Motor neuron (in vitro differentiated cells): ENCODE measurements around the gene ADCYAP1R1. TPM values are rescaled to one million over a fixed set of nuclear protein-coding genes. Genes with fewer than 3 reads are reported as not detected.

ENCODE experiments used
- ATAC-seq, 8 experiments: fragments of 200-7000 bp; cut with Tn5 transposase; replicated peaks in 6 of 8; 2 replicates each; pipeline ENCODE4 v1.8.0; 2021; ENCODE audit warnings: mild to moderate bottlenecking in 8 of 8, moderate library complexity in 8 of 8
- H3K27ac ChIP-seq, 2 donors: fragments of 250-450 bp; sonication (Bioruptor Pico); 2 replicates each; pipeline ENCODE4 v1.9.0; 2021; ENCODE audit warnings: antibody characterized with exemption in 2 of 2, mild to moderate bottlenecking in 2 of 2, moderate library complexity in 1 of 2
- H3K4me1 ChIP-seq, 2 donors: fragments of 250-450 bp; sonication (Bioruptor Pico); replicated peaks in 1 of 2; 2 replicates each; pipeline ENCODE4 v1.6.1; 2021; ENCODE audit warnings: antibody characterized with exemption in 2 of 2, mild to moderate bottlenecking in 2 of 2, moderate library complexity in 1 of 2
- H3K4me3 ChIP-seq, 5 donors: fragments of 250-450 bp; sonication (Bioruptor Pico); 2 replicates each; pipeline ENCODE4 v1.9.0; 2021; ENCODE audit warnings: antibody characterized with exemption in 5 of 5, mild to moderate bottlenecking in 5 of 5, moderate library complexity in 4 of 5
- WGBS, 10 experiments: fragments of 450-650 bp; shearing (Covaris generic); methylation state at CpG; one replicate each; pipeline ENCODE4 v1.0.0; 2022; 5-methylcytosine and 5-hydroxymethylcytosine counted together
- in situ Hi-C, 9 experiments: fragments of 400-800 bp; cut with MboI; loops; one replicate each; pipeline ENCODE4 v1.15.0; 2021; ENCODE audit warnings: low sequenced_read_pairs in 9 of 9, low pct_unique_long_range_greater_than_20kb in 2 of 9; ENCODE audit not compliant: unreplicated experiment in 9 of 9
- total RNA-seq, 8 experiments: library from RNA; unstranded; fragments of 300-600 nt; gene quantifications; 2 replicates each; pipeline versions ENCODE4 v1.2.3 to v1.2.4, GENCODE V29; 2022

The ADCYAP1R1 gene
- total RNA-seq, 8 experiments from 2014 or later = 0.36 to 55.0 (median 11.8) TPM

GRCh38 chr7:31122649-31123058 lies 70.5 kb downstream of the ADCYAP1R1 start:
- H3K27ac ChIP-seq = no peak overlapping the region
- H3K4me1 ChIP-seq = no peaks in the 10 kb centered on the region
- peak; percentile 69 to 92 (median 80) for ATAC-seq
- 0 to 17% (median 0%) methylated on average over 1 to 4 of the region's 4 CpGs; no CpG with 5 or more reads in 3 of the 10 experiments for WGBS, 10 experiments
- no peak overlapping the region for H3K4me3 ChIP-seq
- in situ Hi-C loops = loop anchor here in 8 of 9 experiments (5.0 to 25.0 kb wide), 6 partner anchors 135 to 335 kb away; no protein-coding TSS in a partner anchor

GRCh38 chr7:31123321-31123720 lies 71.2 kb downstream of the ADCYAP1R1 start:
- no peak for ATAC-seq
- H3K4me3 ChIP-seq = no peak overlapping the region
- WGBS, 10 experiments = 65 to 100% (median 80%) methylated on average over 1 to 3 of the region's 6 CpGs; no CpG with 5 or more reads in 5 of the 10 experiments
- no peaks in the 10 kb centered on the region for H3K4me1 ChIP-seq
- no peak overlapping the region for H3K27ac ChIP-seq
- in situ Hi-C loops = loop anchor here in 8 of 9 experiments (5.0 to 25.0 kb wide), 6 partner anchors 136 to 336 kb away; no protein-coding TSS in a partner anchor

GRCh38 chr7:31123726-31124125 lies 71.6 kb downstream of the ADCYAP1R1 start:
- in situ Hi-C loops = loop anchor here in 8 of 9 experiments (5.0 to 25.0 kb wide), 6 partner anchors 136 to 336 kb away; no protein-coding TSS in a partner anchor
- H3K4me3 ChIP-seq = no peak overlapping the region
- H3K27ac ChIP-seq = no peak overlapping the region
- no peaks in the 10 kb centered on the region for H3K4me1 ChIP-seq
- 25 to 100% (median 78%) methylated on average over 1 to 2 of the region's 2 CpGs; no CpG with 5 or more reads in 1 of the 10 experiments for WGBS, 10 experiments
- ATAC-seq = no peak

- no peaks in the 10 kb centered on the region for H3K4me1 ChIP-seq
- ATAC-seq = no peak
- H3K27ac ChIP-seq = no peak overlapping the region
- H3K4me3 ChIP-seq = no peak overlapping the region
- WGBS, 10 experiments = 67 to 100% (median 93%) methylated on average over 1 to 3 of the region's 4 CpGs; no CpG with 5 or more reads in 5 of the 10 experiments
- in situ Hi-C loops = loop anchor here (10.0 to 25.0 kb wide), 4 partner anchors 140 to 612 kb away; no protein-coding TSS in a partner anchor
Observed at GRCh38 chr7:31125171-31125570, 73.1 kb downstream of the ADCYAP1R1 start.

GRCh38 chr7:31126976-31127375 lies 74.9 kb downstream of the ADCYAP1R1 start:
- in situ Hi-C loops = loop anchor here (10.0 to 25.0 kb wide), 4 partner anchors 142 to 610 kb away; no protein-coding TSS in a partner anchor
- Histone ChIP-seq H3K4me1 (no peaks in the 10 kb centered on the region), H3K4me3 (no peak overlapping the region), H3K27ac (no peak overlapping the region)
- peak in 3 of 8 experiments; percentile 20 to 41 (median 41) for ATAC-seq
- WGBS, 10 experiments = 33 to 75% (median 45%) methylated on average over 1 of the region's 1 CpG; no CpG with 5 or more reads in 5 of the 10 experiments

- ATAC-seq = peak in 1 of 8 experiments; percentile 55
- WGBS, 10 experiments = 75 to 93% (median 88%) methylated on average over 1 to 3 of the region's 3 CpGs; no CpG with 5 or more reads in 3 of the 10 experiments
- H3K4me1 ChIP-seq = no peaks in the 10 kb centered on the region
- H3K27ac ChIP-seq = no peak overlapping the region
- in situ Hi-C loops = loop anchor here (10.0 to 25.0 kb wide), 4 partner anchors 144 to 608 kb away; no protein-coding TSS in a partner anchor
- no peak overlapping the region for H3K4me3 ChIP-seq
Observed at GRCh38 chr7:31129067-31129466, 77.0 kb downstream of the ADCYAP1R1 start.

- in situ Hi-C loops = loop anchor here in 7 of 9 experiments (10.0 to 25.0 kb wide), 3 partner anchors 504 to 604 kb away; no protein-coding TSS in a partner anchor
- H3K4me3 ChIP-seq = no peak overlapping the region
- H3K27ac ChIP-seq = no peak overlapping the region
- H3K4me1 ChIP-seq = no peaks in the 10 kb centered on the region
- ATAC-seq = peak in 1 of 8 experiments; percentile 11
- WGBS, 10 experiments = 16 to 100% (median 93%) methylated on average over 1 to 3 of the region's 3 CpGs; no CpG with 5 or more reads in 2 of the 10 experiments
Observed at GRCh38 chr7:31133497-31133896, 81.4 kb downstream of the ADCYAP1R1 start.

GRCh38 chr7:31134246-31135188 lies 82.4 kb downstream of the ADCYAP1R1 start:
- in situ Hi-C loops = loop anchor here in 7 of 9 experiments (10.0 to 25.0 kb wide), 3 partner anchors 503 to 603 kb away; no protein-coding TSS in a partner anchor
- WGBS, 10 experiments = 0 to 100% (median 51%) methylated on average over 1 to 23 of the region's 31 CpGs
- Histone ChIP-seq H3K27ac (no peak overlapping the region), H3K4me1 (no peaks in the 10 kb centered on the region), H3K4me3 (no peak overlapping the region)
- ATAC-seq = peak; percentile 99 to 100 (median 100)

GRCh38 chr7:31137234-31137633 lies 85.1 kb downstream of the ADCYAP1R1 start:
- in situ Hi-C loops = loop anchor here in 7 of 9 experiments (10.0 to 25.0 kb wide), 3 partner anchors 500 to 600 kb away; no protein-coding TSS in a partner anchor
- 33 to 100% (median 77%) methylated on average over 1 to 6 of the region's 7 CpGs; no CpG with 5 or more reads in 2 of the 10 experiments for WGBS, 10 experiments

GRCh38 chr7:31145339-31145738 lies 93.2 kb downstream of the ADCYAP1R1 start:
- H3K27ac ChIP-seq = no peak overlapping the region
- in situ Hi-C loops = loop anchor here in 7 of 9 experiments (25.0 kb wide), 2 partner anchors 492 to 592 kb away; no protein-coding TSS in a partner anchor
- no peak for ATAC-seq
- no peaks in the 10 kb centered on the region for H3K4me1 ChIP-seq
- H3K4me3 ChIP-seq = no peak overlapping the region

More at GRCh38 chr7:31137234-31137633, 85.1 kb downstream of the ADCYAP1R1 start:
- ATAC-seq = no peak
- no peaks in the 10 kb centered on the region for H3K4me1 ChIP-seq
- no peak overlapping the region for H3K4me3 ChIP-seq
- H3K27ac ChIP-seq = no peak overlapping the region

GRCh38 chr7:31146030-31146429 lies 93.9 kb downstream of the ADCYAP1R1 start:
- in situ Hi-C loops = loop anchor here in 7 of 9 experiments (25.0 kb wide), 2 partner anchors 491 to 591 kb away; no protein-coding TSS in a partner anchor

GRCh38 chr7:31146538-31146937 lies 94.4 kb downstream of the ADCYAP1R1 start:
- WGBS, 10 experiments = 0 to 100% (median 100%) methylated on average over 1 to 3 of the region's 4 CpGs; no CpG with 5 or more reads in 6 of the 10 experiments
- in situ Hi-C loops = loop anchor here in 7 of 9 experiments (25.0 kb wide), 2 partner anchors 491 to 591 kb away; no protein-coding TSS in a partner anchor
- H3K27ac ChIP-seq = no peak overlapping the region

More at GRCh38 chr7:31146030-31146429, 93.9 kb downstream of the ADCYAP1R1 start:
- H3K27ac ChIP-seq = no peak overlapping the region
- H3K4me3 ChIP-seq = no peak overlapping the region
- 0 to 91% (median 17%) methylated on average over 1 of the region's 1 CpG; no CpG with 5 or more reads in 5 of the 10 experiments for WGBS, 10 experiments
- peak in 2 of 8 experiments; percentile 81 to 93 for ATAC-seq
- H3K4me1 ChIP-seq = no peaks in the 10 kb centered on the region

More at GRCh38 chr7:31146538-31146937, 94.4 kb downstream of the ADCYAP1R1 start:
- ATAC-seq = peak in 2 of 8 experiments; percentile 32 to 64
- Histone ChIP-seq H3K4me1 (no peaks in the 10 kb centered on the region), H3K4me3 (no peak overlapping the region)
